ENCODE results near the gene EMP3. TPM values are rescaled to one million over a fixed set of nuclear protein-coding genes. Genes with fewer than 3 reads are reported as not detected.

The EMP3 gene
- total and polyA plus RNA-seq, 2 of the 4 experiments (the other 2 are of a cell fraction): 147 to 632 TPM

DNA sequence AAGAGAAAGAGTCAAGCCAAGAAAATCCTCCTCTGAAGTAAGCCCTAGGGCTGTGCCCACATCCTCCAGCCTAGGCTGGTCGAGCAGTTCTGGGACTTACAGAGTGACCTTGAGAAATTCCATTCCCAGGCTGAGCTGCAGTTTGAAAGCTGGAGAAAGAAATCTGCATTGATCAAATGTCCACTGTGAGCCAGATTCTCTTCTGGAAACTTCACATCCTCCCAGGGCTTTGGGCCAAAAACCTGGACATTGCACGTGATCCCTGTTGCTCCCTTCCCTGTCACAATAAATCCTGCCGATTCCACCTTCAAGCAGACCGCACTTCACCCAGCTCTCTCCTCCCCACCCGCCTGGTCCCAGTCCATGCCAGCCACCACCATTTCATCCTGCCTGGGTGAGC lies 22.7 kb downstream of the EMP3 start:
- H3K56ac ChIP-seq (ENCODE audit: extremely low read depth, insufficient read depth, low read length): no peak overlapping the region
- peaks cover 2% of the 10 kb centered on the region for H3K9me1 ChIP-seq (ENCODE audit: insufficient read depth, low read length)
- DNase-seq (no peak), ATAC-seq (ENCODE audit: low read depth) (no peak)
- no peak overlapping the region for H3K4me2 ChIP-seq (ENCODE audit: low read depth, low read length)
- H3K23ac ChIP-seq (ENCODE audit: low read depth, low read length): no peak overlapping the region
- no peak overlapping the region for H4K91ac ChIP-seq (ENCODE audit: insufficient read depth, low read depth, low read length)
- H3K9me3 ChIP-seq (ENCODE audit: control insufficient read depth, insufficient read depth, low read length): no peaks in the 10 kb centered on the region
- no peaks in the 10 kb centered on the region for H3K27me3 ChIP-seq (ENCODE audit: control insufficient read depth, insufficient read depth, low read length)
- in situ Hi-C loops (cut with MboI; ENCODE audit: low sequenced_read_pairs) (no loop called here), intact Hi-C loops (cut with micrococcal nuclease) (no loop called here), dilution Hi-C loops (cut with HindIII; ENCODE audit: low sequenced_read_pairs, unreplicated experiment) (no loop called here)
- no peak overlapping the region for H2BK5ac ChIP-seq (ENCODE audit: low read depth, low read length, poor library complexity, severe bottlenecking)
- ChIA-PET CTCF (interaction anchor here (1.5 kb wide), 1 partner anchor 14 kb away, joined by 4 read pairs; no protein-coding TSS in a partner anchor), POLR2A (ENCODE audit: unreplicated experiment) (no interaction called here)
- 64% methylated on average over 4 of the region's 5 CpGs; no CpG with 5 or more reads in 1 of the 2 experiments for WGBS, 2 experiments (ENCODE audit: extremely low coverage in 2 of 2, insufficient read length in 1 of 2)
- H3K4me3 ChIP-seq (ENCODE audit: insufficient read depth, low read depth, low read length): no peak overlapping the region
- no TSS peak for BruUV-seq (replicated peaks)
- no peak overlapping the region for H2AK5ac ChIP-seq (ENCODE audit: low read depth, low read length)
- no peak overlapping the region for H2BK15ac ChIP-seq (ENCODE audit: low read depth, low read length)
- H2AFZ ChIP-seq (replicated peaks; ENCODE audit: low read length, poor library complexity): no peak overlapping the region
- TF ChIP-seq RFX5 (IDR thresholded peaks at IDR 0.05; ENCODE audit: low read depth, low read length) (no peak), MAFK (IDR thresholded peaks at IDR 0.05; ENCODE audit: low read depth, low read length) (no peak), POLR2A (IDR thresholded peaks at IDR 0.05; ENCODE audit: low read depth, low read length) (no peak), FOS (IDR thresholded peaks at IDR 0.05; ENCODE audit: low read depth, low read length) (no peak), CHD1 (IDR thresholded peaks at IDR 0.05; ENCODE audit: low read depth, low read length) (no peak), MAZ (IDR thresholded peaks at IDR 0.05; ENCODE audit: borderline replicate concordance, low read depth, low read length) (no peak), RCOR1 (IDR thresholded peaks at IDR 0.05; ENCODE audit: insufficient replicate concordance, low read length) (no peak), NFE2L2 (IDR thresholded peaks at IDR 0.05; ENCODE audit: low read depth, low read length) (no peak), RAD21 (IDR thresholded peaks at IDR 0.05; ENCODE audit: low read length) (no peak), MXI1 (IDR thresholded peaks at IDR 0.05; ENCODE audit: borderline replicate concordance, low read depth, low read length) (no peak), BHLHE40 (IDR thresholded peaks at IDR 0.05; ENCODE audit: low read depth, low read length) (no peak)
- TF ChIP-seq, protein P1, sequence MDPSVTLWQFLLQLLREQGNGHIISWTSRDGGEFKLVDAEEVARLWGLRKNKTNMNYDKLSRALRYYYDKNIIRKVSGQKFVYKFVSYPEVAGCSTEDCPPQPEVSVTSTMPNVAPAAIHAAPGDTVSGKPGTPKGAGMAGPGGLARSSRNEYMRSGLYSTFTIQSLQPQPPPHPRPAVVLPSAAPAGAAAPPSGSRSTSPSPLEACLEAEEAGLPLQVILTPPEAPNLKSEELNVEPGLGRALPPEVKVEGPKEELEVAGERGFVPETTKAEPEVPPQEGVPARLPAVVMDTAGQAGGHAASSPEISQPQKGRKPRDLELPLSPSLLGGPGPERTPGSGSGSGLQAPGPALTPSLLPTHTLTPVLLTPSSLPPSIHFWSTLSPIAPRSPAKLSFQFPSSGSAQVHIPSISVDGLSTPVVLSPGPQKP (IDR thresholded peaks at IDR 0.05; ENCODE audit: borderline replicate concordance, low read depth, low read length): no peak
- TF ChIP-seq, protein P2, sequence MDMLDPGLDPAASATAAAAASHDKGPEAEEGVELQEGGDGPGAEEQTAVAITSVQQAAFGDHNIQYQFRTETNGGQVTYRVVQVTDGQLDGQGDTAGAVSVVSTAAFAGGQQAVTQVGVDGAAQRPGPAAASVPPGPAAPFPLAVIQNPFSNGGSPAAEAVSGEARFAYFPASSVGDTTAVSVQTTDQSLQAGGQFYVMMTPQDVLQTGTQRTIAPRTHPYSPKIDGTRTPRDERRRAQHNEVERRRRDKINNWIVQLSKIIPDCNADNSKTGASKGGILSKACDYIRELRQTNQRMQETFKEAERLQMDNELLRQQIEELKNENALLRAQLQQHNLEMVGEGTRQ (IDR thresholded peaks at IDR 0.05; ENCODE audit: low read depth, low read length): no peak
- H3K14ac ChIP-seq (replicated peaks; ENCODE audit: low read depth, low read length): no peak overlapping the region
- no peaks in the 10 kb centered on the region for H4K20me1 ChIP-seq (ENCODE audit: insufficient read depth, low read length)
- no peak overlapping the region for H3K18ac ChIP-seq (ENCODE audit: low read depth, low read length)
- H4K8ac ChIP-seq (ENCODE audit: low read depth in 2 of 2, low read length in 2 of 2): no peak overlapping the region
- H3K27ac ChIP-seq (ENCODE audit: insufficient read depth, low read length): no peak overlapping the region
- H2AK9ac ChIP-seq (replicated peaks; ENCODE audit: low read depth, low read length, poor library complexity): no peak overlapping the region
- no peaks in the 10 kb centered on the region for H3K79me1 ChIP-seq (ENCODE audit: low read depth in 1 of 2, low read length in 2 of 2)
- H2BK120ac ChIP-seq (ENCODE audit: low read depth, low read length): no peak overlapping the region
- no peak overlapping the region for H2BK20ac ChIP-seq (ENCODE audit: low read depth, low read length)
- H3K4me1 ChIP-seq (ENCODE audit: control insufficient read depth, insufficient read depth, low read length): no peaks in the 10 kb centered on the region
- H3K36me3 ChIP-seq (ENCODE audit: control insufficient read depth, insufficient read depth, low read length): no peaks in the 10 kb centered on the region
- no peak overlapping the region for H3K4ac ChIP-seq (ENCODE audit: low read depth, low read length)
- H3K9ac ChIP-seq (ENCODE audit: low read depth, low read length): no peak overlapping the region
- no peak overlapping the region for H4K5ac ChIP-seq (ENCODE audit: low read depth, low read length)

Data from IMR-90 (cell line).